Panc1 (cell line): Measurements from ENCODE around the gene LMAN2. TPM values are rescaled to one million over a fixed set of nuclear protein-coding genes. Genes with fewer than 3 reads are reported as not detected.

ENCODE experiments used
- ATAC-seq: fragments of 200-7000 bp; cut with Tn5 transposase; 2 replicates; pipeline ENCODE4 v1.9.1; 2020; ENCODE audit warnings: mild to moderate bottlenecking, moderate library complexity
- BruUV-seq: library from RNA; stranded (reverse); fragments of 400-500 nt; replicated peaks from 2 replicates; lab custom pipeline; 2021; lab: Mats Ljungman, UMichigan
- CTCF ChIA-PET: fragments of 300-600 bp; sonication (Branson Sonifier 250); formaldehyde crosslinking; loops from one replicate; lab custom pipeline; 2022; ENCODE audit warnings: antibody characterized with exemption; lab: Charles Lee
- POLR2A ChIA-PET: fragments of 300-600 bp; sonication (Branson Sonifier 250); formaldehyde crosslinking; loops from one replicate; lab custom pipeline; 2022; ENCODE audit warnings: antibody characterized with exemption; lab: Charles Lee
- DNase-seq: peaks from one replicate; pipeline ENCODE4 v3.0.0-alpha.2; 2010; ENCODE audit warnings: low read depth, low spot score
- H3K27ac ChIP-seq: 2 replicates; pipeline ENCODE4 v1.5.1; 2011; ENCODE audit warnings: mild to moderate bottlenecking, low read length, inconsistent platforms
- H3K27me3 ChIP-seq: fragments of 200-500 bp; sonication (Bioruptor generic); 2 replicates; pipeline ENCODE4 v1.6.0; 2014; ENCODE audit warnings: low read length, inconsistent platforms; ENCODE audit not compliant: control insufficient read depth, insufficient read depth
- H3K36me3 ChIP-seq: fragments of 200-500 bp; sonication (Bioruptor generic); 2 replicates; pipeline ENCODE4 v1.5.1; 2014; ENCODE audit warnings: inconsistent platforms, mild to moderate bottlenecking, low read length, moderate library complexity; ENCODE audit not compliant: control insufficient read depth, insufficient read depth
- H3K4me1 ChIP-seq: 2 replicates; pipeline ENCODE4 v1.5.1; 2011; ENCODE audit warnings: inconsistent platforms, mild to moderate bottlenecking, low read length, moderate library complexity; ENCODE audit not compliant: control insufficient read depth, insufficient read depth
- H3K4me3 ChIP-seq, 2 experiments: 2 replicates each; pipeline ENCODE4 v1.5.1; 2011 to 2012; ENCODE audit warnings: low read depth in 2 of 2, low read length in 2 of 2, mild to moderate bottlenecking in 2 of 2, inconsistent platforms in 1 of 2, moderate library complexity in 1 of 2
- H3K9me3 ChIP-seq: fragments of 200-500 bp; sonication (Bioruptor generic); 2 replicates; pipeline ENCODE4 v1.5.1; 2014; ENCODE audit warnings: low read depth, mild to moderate bottlenecking, inconsistent platforms, low read length, moderate library complexity; ENCODE audit not compliant: control insufficient read depth, insufficient read depth
- POLR2AphosphoS5 ChIP-seq: IDR thresholded peaks from 2 replicates; pipeline ENCODE4 v1.6.1; 2012; ENCODE audit warnings: mild to moderate bottlenecking, low read depth, low read length, moderate library complexity
- REST ChIP-seq, 2 experiments: IDR thresholded peaks; 2 replicates each; pipeline ENCODE4 v1.6.1; 2011 to 2012; ENCODE audit warnings: low read depth in 2 of 2, control low read depth in 1 of 2, low read length in 1 of 2, mild to moderate bottlenecking in 1 of 2, moderate library complexity in 1 of 2; ENCODE audit not compliant: insufficient read depth in 1 of 2
- SIN3A ChIP-seq: IDR thresholded peaks from 2 replicates; pipeline ENCODE4 v1.6.1; 2012; ENCODE audit warnings: low read depth, mild to moderate bottlenecking, low read length, moderate library complexity, borderline replicate concordance; ENCODE audit not compliant: insufficient read depth
- TCF7L2 ChIP-seq: IDR thresholded peaks from 2 replicates; pipeline ENCODE4 v1.6.1; 2011; ENCODE audit warnings: mild to moderate bottlenecking, low read depth, low read length, inconsistent platforms
- in situ Hi-C: cut with HindIII; loops from 2 replicates; pipeline ENCODE4 v1.10.0; 2016; ENCODE audit warnings: low sequenced_read_pairs, low pct_unique_long_range_greater_than_20kb
- intact Hi-C: fragments of 100-400 bp; cut with micrococcal nuclease; formaldehyde crosslinking; loops from one replicate; pipeline ENCODE4 v1.10.0; 2022; ENCODE audit not compliant: unreplicated experiment
- total RNA-seq: library from RNA; stranded (reverse); gene quantifications from one replicate; pipeline ENCODE4 v1.2.1, GENCODE V29; 2021; ENCODE audit not compliant: unreplicated experiment
- TF ChIP-seq, protein P1 (sequence below): fragments of 450-650 bp; IDR thresholded peaks from 2 replicates; pipeline ENCODE4 v1.5.1; 2017; ENCODE audit warnings: mild to moderate bottlenecking

The LMAN2 gene
- total RNA-seq, 1 experiment from 2014 or later, result 140 TPM

DNA sequence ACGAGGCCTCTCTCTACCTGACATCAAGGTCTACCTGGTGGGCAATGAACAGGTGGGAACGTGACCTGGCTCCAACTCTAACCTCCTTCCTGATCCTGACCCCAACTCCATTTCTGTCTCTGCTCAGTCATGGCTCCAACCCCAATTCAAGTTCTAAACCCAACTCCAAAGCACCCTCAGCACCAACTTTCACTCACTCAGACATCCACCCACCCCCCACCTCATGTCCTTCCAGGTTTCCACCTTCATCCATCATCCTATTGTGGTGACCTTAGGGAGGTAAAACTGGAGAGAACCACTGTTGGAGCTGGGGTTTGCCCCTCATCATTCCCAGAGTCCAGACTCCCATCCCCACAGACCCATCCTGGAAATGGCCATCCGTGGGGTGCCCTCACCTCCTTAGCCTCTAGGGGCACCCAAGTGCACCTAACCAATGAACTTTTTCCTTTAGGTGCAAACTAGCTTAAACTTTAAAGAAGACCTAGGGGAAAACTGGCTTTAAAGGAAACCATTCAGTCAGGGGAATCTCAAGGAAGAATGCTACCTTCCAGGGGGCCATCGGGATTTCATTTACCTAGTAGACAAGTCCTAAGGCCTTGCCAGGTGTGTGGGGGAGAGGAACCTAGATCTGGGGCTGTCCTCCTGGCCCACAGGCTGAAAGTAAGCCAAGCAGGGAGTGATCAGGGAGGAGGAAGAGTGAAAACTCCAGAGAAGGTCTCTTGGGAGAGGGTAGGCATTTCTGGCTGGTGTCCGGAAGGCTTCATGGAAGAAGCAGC, 17.6 kb upstream of the LMAN2 start:
- BruUV-seq, result no TSS peak
- intact Hi-C loops, result no loop called here
- in situ Hi-C loops, result no loop called here
- Histone ChIP-seq H3K4me1 (peaks cover 14% of the 10 kb centered on the region), H3K36me3 (no peaks in the 10 kb centered on the region; the same call in 1 of the 2 replicates), H3K27ac (no peak overlapping the region), H3K9me3 (no peaks in the 10 kb centered on the region), H3K4me3 (no peak overlapping the region), H3K27me3 (no peaks in the 10 kb centered on the region)
- DNase-seq (no peak), ATAC-seq (no peak)
- ChIA-PET CTCF (interaction anchor here (1.3 kb wide), 1 partner anchor 79 kb away, joined by 3 read pairs; no protein-coding TSS in a partner anchor), POLR2A (interaction anchor here (0.6 kb wide), 2 partner anchors 87 to 239 kb away, joined by 5 to 13 read pairs; no protein-coding TSS in a partner anchor)
- no peak for TF ChIP-seq POLR2AphosphoS5
- TF ChIP-seq, protein P1, sequence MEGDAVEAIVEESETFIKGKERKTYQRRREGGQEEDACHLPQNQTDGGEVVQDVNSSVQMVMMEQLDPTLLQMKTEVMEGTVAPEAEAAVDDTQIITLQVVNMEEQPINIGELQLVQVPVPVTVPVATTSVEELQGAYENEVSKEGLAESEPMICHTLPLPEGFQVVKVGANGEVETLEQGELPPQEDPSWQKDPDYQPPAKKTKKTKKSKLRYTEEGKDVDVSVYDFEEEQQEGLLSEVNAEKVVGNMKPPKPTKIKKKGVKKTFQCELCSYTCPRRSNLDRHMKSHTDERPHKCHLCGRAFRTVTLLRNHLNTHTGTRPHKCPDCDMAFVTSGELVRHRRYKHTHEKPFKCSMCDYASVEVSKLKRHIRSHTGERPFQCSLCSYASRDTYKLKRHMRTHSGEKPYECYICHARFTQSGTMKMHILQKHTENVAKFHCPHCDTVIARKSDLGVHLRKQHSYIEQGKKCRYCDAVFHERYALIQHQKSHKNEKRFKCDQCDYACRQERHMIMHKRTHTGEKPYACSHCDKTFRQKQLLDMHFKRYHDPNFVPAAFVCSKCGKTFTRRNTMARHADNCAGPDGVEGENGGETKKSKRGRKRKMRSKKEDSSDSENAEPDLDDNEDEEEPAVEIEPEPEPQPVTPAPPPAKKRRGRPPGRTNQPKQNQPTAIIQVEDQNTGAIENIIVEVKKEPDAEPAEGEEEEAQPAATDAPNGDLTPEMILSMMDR, result peak; percentile 91

- Histone ChIP-seq H3K9me3 (no peaks in the 10 kb centered on the region), H3K27me3 (no peaks in the 10 kb centered on the region), H3K4me1 (peaks cover 20% of the 10 kb centered on the region), H3K27ac (no peak overlapping the region), H3K36me3 (no peaks in the 10 kb centered on the region; the same call in 1 of the 2 replicates), H3K4me3 (no peak overlapping the region)
- in situ Hi-C loops (no loop called here), intact Hi-C loops (no loop called here)
- POLR2A ChIA-PET, result interaction anchor here (0.6 kb wide), 2 partner anchors 87 to 240 kb away, joined by 5 to 13 read pairs; no protein-coding TSS in a partner anchor
- DNase-seq (no peak), ATAC-seq (no peak)
- TF ChIP-seq, protein P1, result no peak
- TF ChIP-seq SIN3A (no peak), REST (IDR thresholded peaks at IDR 0.05; ENCODE audit: insufficient read depth in 1 of 2, low read depth in 2 of 2, low read length in 1 of 2) (no peak), TCF7L2 (no peak), POLR2AphosphoS5 (no peak)
- CTCF ChIA-PET, result interaction anchor here (1.5 kb wide), 1 partner anchor 59 kb away, joined by 6 read pairs; no protein-coding TSS in a partner anchor
- BruUV-seq, result no TSS peak
Observed at GRCh38 chr5:177367981-177368868, 16.8 kb upstream of the LMAN2 start.
